SK-N-SH treated with all-trans-retinoic acid at 6 μM for 48 hours (cell line): ENCODE results near the gene C12orf54.
A peak's percentile ranks its signal among the peaks of the same experiment; 100 is the strongest.

Experiments used
- ATAC-seq: fragments of 200-7000 bp; cut with Tn5 transposase; 3 replicates; pipeline ENCODE4 v1.9.1; 2020; ENCODE audit warnings: mild to moderate bottlenecking, moderate library complexity
- ARNTL ChIP-seq: fragments of 450-650 bp; formaldehyde crosslinking; IDR thresholded peaks from 2 replicates; pipeline ENCODE4 v1.5.0; 2020; ENCODE audit warnings: low read depth, mild to moderate bottlenecking, moderate library complexity, borderline replicate concordance
- BACH2 ChIP-seq: fragments of 250-450 bp; sonication (Bioruptor Pico); IDR thresholded peaks from 2 replicates; pipeline ENCODE4 v1.9.0; 2021; ENCODE audit warnings: mild to moderate bottlenecking, borderline replicate concordance
- CREB5 ChIP-seq: fragments of 250-450 bp; sonication (Bioruptor Pico); IDR thresholded peaks from 2 replicates; pipeline ENCODE4 v1.5.1; 2020; ENCODE audit warnings: low read depth, mild to moderate bottlenecking, moderate library complexity
- CSDC2 ChIP-seq: fragments of 250-450 bp; sonication (Bioruptor Pico); IDR thresholded peaks from 2 replicates; pipeline ENCODE4 v1.5.0; 2020; ENCODE audit warnings: mild to moderate bottlenecking, moderate library complexity
- CSRNP3 ChIP-seq: fragments of 250-450 bp; sonication (Bioruptor Pico); IDR thresholded peaks from 2 replicates; pipeline ENCODE4 v1.5.1; 2021; ENCODE audit warnings: mild to moderate bottlenecking, moderate library complexity
- ESRRG ChIP-seq: fragments of 250-450 bp; sonication (Bioruptor Pico); IDR thresholded peaks from 2 replicates; pipeline ENCODE4 v1.6.1; 2021; ENCODE audit warnings: mild to moderate bottlenecking
- GLIS3 ChIP-seq: fragments of 250-450 bp; sonication (Bioruptor Pico); IDR thresholded peaks from 2 replicates; pipeline ENCODE4 v1.5.0; 2020; ENCODE audit warnings: mild to moderate bottlenecking, moderate library complexity
- ISL1 ChIP-seq: fragments of 250-450 bp; sonication (Bioruptor Pico); IDR thresholded peaks from 2 replicates; pipeline ENCODE4 v2.1.2; 2022; ENCODE audit warnings: mild to moderate bottlenecking, moderate library complexity
- OSR1 ChIP-seq: fragments of 250-450 bp; sonication (Bioruptor Pico); IDR thresholded peaks from 2 replicates; pipeline ENCODE4 v1.8.0; 2022; ENCODE audit warnings: moderate library complexity, mild to moderate bottlenecking, inconsistent platforms
- PATZ1 ChIP-seq: fragments of 250-450 bp; sonication (Bioruptor Pico); IDR thresholded peaks from 2 replicates; pipeline ENCODE4 v1.8.0; 2020; ENCODE audit warnings: mild to moderate bottlenecking, moderate library complexity, borderline replicate concordance
- POU6F1 ChIP-seq: fragments of 250-450 bp; sonication (Bioruptor Pico); IDR thresholded peaks from 2 replicates; pipeline ENCODE4 v1.8.0; 2021; ENCODE audit warnings: low read depth, mild to moderate bottlenecking, moderate library complexity, borderline replicate concordance
- PPARA ChIP-seq: fragments of 250-450 bp; sonication (Bioruptor Pico); IDR thresholded peaks from 2 replicates; pipeline ENCODE4 v1.5.0; 2020; ENCODE audit warnings: mild to moderate bottlenecking, borderline replicate concordance
- RARB ChIP-seq: fragments of 250-450 bp; sonication (Bioruptor Pico); IDR thresholded peaks from 2 replicates; pipeline ENCODE4 v1.8.0; 2021; ENCODE audit warnings: mild to moderate bottlenecking, moderate library complexity
- SNAI2 ChIP-seq: fragments of 250-450 bp; sonication (Bioruptor Pico); IDR thresholded peaks from 2 replicates; pipeline ENCODE4 v1.5.0; 2020; ENCODE audit warnings: mild to moderate bottlenecking, moderate library complexity
- TCF4 ChIP-seq: fragments of 250-450 bp; sonication (Bioruptor Pico); IDR thresholded peaks from 2 replicates; pipeline ENCODE4 v1.8.0; 2021; ENCODE audit warnings: mild to moderate bottlenecking, moderate library complexity, borderline replicate concordance
- TOX ChIP-seq: fragments of 250-450 bp; sonication (Bioruptor Pico); IDR thresholded peaks from 2 replicates; pipeline ENCODE4 v1.8.0; 2021; ENCODE audit warnings: mild to moderate bottlenecking, moderate library complexity, borderline replicate concordance
- TSHZ2 ChIP-seq: fragments of 250-450 bp; sonication (Bioruptor Pico); IDR thresholded peaks from 2 replicates; pipeline ENCODE4 v1.5.0; 2020; ENCODE audit warnings: mild to moderate bottlenecking, moderate library complexity
- ZC3H10 ChIP-seq: fragments of 250-450 bp; sonication (Bioruptor Pico); IDR thresholded peaks from 2 replicates; pipeline ENCODE4 v1.5.1; 2021; ENCODE audit warnings: mild to moderate bottlenecking, moderate library complexity
- ZFP3 ChIP-seq: fragments of 250-450 bp; sonication (Bioruptor Pico); IDR thresholded peaks from 2 replicates; pipeline ENCODE4 v1.5.0; 2020; ENCODE audit warnings: mild to moderate bottlenecking, moderate library complexity
- ZFP30 ChIP-seq: fragments of 450-650 bp; formaldehyde crosslinking; IDR thresholded peaks from 2 replicates; pipeline ENCODE4 v1.5.0; 2022; ENCODE audit warnings: mild to moderate bottlenecking, moderate library complexity
- ZNF565 ChIP-seq: fragments of 450-650 bp; formaldehyde crosslinking; conservative IDR thresholded peaks from 2 replicates; pipeline ENCODE4 v1.5.0; 2020; ENCODE audit warnings: low read depth, mild to moderate bottlenecking, moderate library complexity
- ZNF70 ChIP-seq: fragments of 450-650 bp; formaldehyde crosslinking; IDR thresholded peaks from 2 replicates; pipeline ENCODE4 v1.5.0; 2020; ENCODE audit warnings: mild to moderate bottlenecking, moderate library complexity

The C12orf54 gene

GRCh38 chr12:48532601-48533000 lies 50.3 kb downstream of the C12orf54 start:
- no peak for ATAC-seq

GRCh38 chr12:48536602-48537001 lies 54.3 kb downstream of the C12orf54 start:
- no peak for ATAC-seq
- TF ChIP-seq ZC3H10 (CRISPR knock-in tag) = no peak
- no peak for TF ChIP-seq ESRRG (CRISPR knock-in tag)
- no peak for TF ChIP-seq TSHZ2 (CRISPR knock-in tag)
- no peak for TF ChIP-seq POU6F1 (CRISPR knock-in tag)
- TF ChIP-seq ZFP30 (CRISPR knock-in tag) = no peak
- TF ChIP-seq ZNF70 (CRISPR knock-in tag) = no peak
- TF ChIP-seq PPARA (CRISPR knock-in tag) = no peak
- TF ChIP-seq SNAI2 (CRISPR knock-in tag) = no peak
- TF ChIP-seq CSRNP3 (CRISPR knock-in tag) = no peak
- TF ChIP-seq RARB (CRISPR knock-in tag) = no peak

More at GRCh38 chr12:48532601-48533000, 50.3 kb downstream of the C12orf54 start:
- TF ChIP-seq OSR1 = no peak
- TF ChIP-seq ISL1 = no peak
- no peak for TF ChIP-seq GLIS3 (CRISPR knock-in tag)

GRCh38 chr12:48542300-48542928 lies 60.1 kb downstream of the C12orf54 start:
- TF ChIP-seq CSRNP3 (CRISPR knock-in tag) (no peak), PATZ1 (CRISPR knock-in tag) (no peak), ZNF565 (CRISPR knock-in tag) (no peak), CREB5 (CRISPR knock-in tag) (no peak), ISL1 (no peak), ZFP3 (CRISPR knock-in tag) (no peak), TSHZ2 (CRISPR knock-in tag) (no peak), ZC3H10 (CRISPR knock-in tag) (no peak), ZNF70 (CRISPR knock-in tag) (no peak), BACH2 (CRISPR knock-in tag) (no peak), TOX (CRISPR knock-in tag) (no peak), CSDC2 (no peak), TCF4 (no peak), ARNTL (no peak)
- peak; percentile 76; the same call in 2 of the 3 replicates for ATAC-seq
